ENCODE data around the gene PPM1E.
A peak's percentile ranks its signal among the peaks of the same experiment; 100 is the strongest.
"Not testable (repeated sequence)": the region's sequence is repeated elsewhere in the genome, so short reads cannot be mapped to it uniquely, and the experiment has no call there.

Gene PPM1E

GRCh38 chr17:58840820-58841612 is 85.4 kb downstream of the PPM1E start:
- DNase-seq (ENCODE audit: low read depth): no peak

GRCh38 chr17:58846413-58846812 is 90.8 kb downstream of the PPM1E start:
- DNase-seq (ENCODE audit: low read depth): not testable (repeated sequence)

- DNase-seq (ENCODE audit: low read depth): not testable (repeated sequence)
Measured at GRCh38 chr17:58850106-58850505, 94.5 kb downstream of the PPM1E start.

GRCh38 chr17:58865301-58865700 is 109.6 kb downstream of the PPM1E start:
- no peak for DNase-seq (ENCODE audit: low read depth)

GRCh38 chr17:58870747-58871146 is 115.1 kb downstream of the PPM1E start:
- DNase-seq (ENCODE audit: low read depth): no peak

GRCh38 chr17:58873926-58874325 is 118.3 kb downstream of the PPM1E start:
- DNase-seq (ENCODE audit: low read depth): no peak

- DNase-seq (ENCODE audit: low read depth): no peak
Measured at GRCh38 chr17:58875261-58875660, 119.6 kb downstream of the PPM1E start.

- no peak for DNase-seq (ENCODE audit: low read depth)
Measured at GRCh38 chr17:58884161-58884560, 128.5 kb downstream of the PPM1E start.

- no peak for DNase-seq (ENCODE audit: low read depth)
Measured at GRCh38 chr17:58886514-58886913, 130.9 kb downstream of the PPM1E start.

- no peak for DNase-seq (ENCODE audit: low read depth)
Measured at GRCh38 chr17:58889928-58890327, 134.3 kb downstream of the PPM1E start.

- DNase-seq (ENCODE audit: low read depth): no peak
Measured at GRCh38 chr17:58899191-58899590, 143.5 kb downstream of the PPM1E start.

- DNase-seq (ENCODE audit: low read depth): no peak
Measured at GRCh38 chr17:58902322-58902721, 146.7 kb downstream of the PPM1E start.

GRCh38 chr17:58911741-58912343 is 156.2 kb downstream of the PPM1E start:
- DNase-seq (ENCODE audit: low read depth): no peak

- DNase-seq (ENCODE audit: low read depth): no peak
Measured at GRCh38 chr17:58913552-58913951, 157.9 kb downstream of the PPM1E start.

GRCh38 chr17:58913971-58914769 is 158.5 kb downstream of the PPM1E start:
- peak; percentile 78 for DNase-seq (ENCODE audit: low read depth)

GRCh38 chr17:58917228-58917627 is 161.6 kb downstream of the PPM1E start:
- no peak for DNase-seq (ENCODE audit: low read depth)

GRCh38 chr17:58918072-58918471 is 162.4 kb downstream of the PPM1E start:
- DNase-seq (ENCODE audit: low read depth): no peak

GRCh38 chr17:58918884-58919283 is 163.2 kb downstream of the PPM1E start:
- DNase-seq (ENCODE audit: low read depth): no peak

GRCh38 chr17:58920773-58921172 is 165.1 kb downstream of the PPM1E start:
- DNase-seq (ENCODE audit: low read depth): no peak

- DNase-seq (ENCODE audit: low read depth): no peak
Measured at GRCh38 chr17:58932956-58933355, 177.3 kb downstream of the PPM1E start.

GRCh38 chr17:58936295-58936694 is 180.6 kb downstream of the PPM1E start:
- no peak for DNase-seq (ENCODE audit: low read depth)

GRCh38 chr17:58944166-58944565 is 188.5 kb downstream of the PPM1E start:
- no peak for DNase-seq (ENCODE audit: low read depth)

GRCh38 chr17:58947411-58947810 is 191.8 kb downstream of the PPM1E start:
- DNase-seq (ENCODE audit: low read depth): no peak
